Body of pancreas (tissue), 4 donors: ENCODE data around the gene HEXIM1. TPM values are rescaled to one million over a fixed set of nuclear protein-coding genes. Genes with fewer than 3 reads are reported as not detected.
A peak's percentile ranks its signal among the peaks of the same experiment; 100 is the strongest.

Source experiments
- ATAC-seq: fragments of 150-250 bp; one replicate; pipeline ENCODE4 v1.9.1; 2016
- DNase-seq, 4 donors: peaks; one replicate each; pipeline ENCODE4 v3.0.0-alpha.2; 2019
- H3K27ac ChIP-seq, 4 donors: fragments of 200-600 bp; sonication (generic); 1 replicate in 3 of 4; 2 replicates in 1 of 4; pipeline versions ENCODE4 v1.5.1 to v1.6.1; 2016 to 2019; ENCODE audit warnings: mild to moderate bottlenecking in 1 of 4, mixed read lengths in 1 of 4, moderate library complexity in 1 of 4
- H3K27me3 ChIP-seq, 2 donors: fragments of 200-600 bp; sonication (generic); one replicate each; pipeline ENCODE4 v1.6.0; 2016; ENCODE audit warnings: mild to moderate bottlenecking in 1 of 2
- H3K36me3 ChIP-seq, 2 donors: fragments of 200-600 bp; sonication (generic); replicated peaks in 1 of 2; 2 replicates each; pipeline ENCODE4 v1.5.1; 2016; ENCODE audit warnings: low read depth in 2 of 2; ENCODE audit not compliant: insufficient read depth in 1 of 2
- H3K4me1 ChIP-seq: fragments of 200-600 bp; sonication (generic); one replicate; pipeline ENCODE4 v1.6.0; 2016
- H3K4me3 ChIP-seq, 2 donors: fragments of 200-600 bp; sonication (generic); 1 replicate in 1 of 2; 2 replicates in 1 of 2; pipeline ENCODE4 v1.5.1; 2016 to 2019
- H3K9me3 ChIP-seq, 3 donors: fragments of 200-600 bp; sonication (generic); 1 replicate in 2 of 3; 2 replicates in 1 of 3; pipeline ENCODE4 v1.5.1; 2016
- CTCF ChIP-seq, 7 experiments: fragments of 450-650 bp in 4 of 7; fragments of 200-600 bp in 3 of 7; sonication (generic) in 3 of 7; IDR thresholded peaks; one replicate each; pipeline ENCODE4 v1.5.1; 2016 to 2019; ENCODE audit warnings: antibody characterized with exemption in 7 of 7
- POLR2A ChIP-seq, 3 donors: fragments of 450-650 bp; IDR thresholded peaks; one replicate each; pipeline ENCODE4 v1.6.1; 2016; ENCODE audit warnings: antibody characterized with exemption in 3 of 3, mild to moderate bottlenecking in 2 of 3
- WGBS, 2 donors: methylation state at CpG; one replicate each; pipeline ENCODE4 v1.1.5; 2017; 5-methylcytosine and 5-hydroxymethylcytosine counted together
- intact Hi-C: fragments of 100-400 bp; cut with DNase I; formaldehyde crosslinking; loops from one replicate; pipeline ENCODE4 v1.15.1; 2023
- total RNA-seq, 2 donors: library from RNA; depleted of rRNA; stranded (reverse); fragments of >200 nt; gene quantifications; one replicate each; pipeline ENCODE4 v1.1.0, GENCODE V29; 2016

Gene HEXIM1
- total RNA-seq, 2 donors from 2014 or later, result 13.8 to 15.3 TPM

GRCh38 chr17:45150911-45151809, 2.9 kb downstream of the HEXIM1 start:
- H3K4me3 ChIP-seq, result no peak overlapping the region
- WGBS, 2 donors, result 17 to 18% methylated on average over 8 of the region's 8 CpGs
- peaks cover 48% of the 10 kb centered on the region for H3K4me1 ChIP-seq
- H3K27ac ChIP-seq, result peak overlapping the region; percentile 29 to 93 (median 70)
- TF ChIP-seq POLR2A (IDR thresholded peaks at IDR 0.05) (no peak), CTCF (IDR thresholded peaks at IDR 0.05) (no peak)
- H3K9me3 ChIP-seq, result no peaks in the 10 kb centered on the region
- no peaks in the 10 kb centered on the region for H3K36me3 ChIP-seq
- DNase-seq, result no peak
- no peaks in the 10 kb centered on the region for H3K27me3 ChIP-seq
- no peak for ATAC-seq
- intact Hi-C loops, result no loop called here

GRCh38 chr17:45155029-45155428, 6.8 kb downstream of the HEXIM1 start:
- Histone ChIP-seq H3K4me3 (no peak overlapping the region), H3K9me3 (no peaks in the 10 kb centered on the region), H3K36me3 (no peaks in the 10 kb centered on the region), H3K27me3 (no peaks in the 10 kb centered on the region), H3K4me1 (peaks cover 67% of the 10 kb centered on the region), H3K27ac (peak overlapping the region in 1 of 4 donors; percentile 2)
- intact Hi-C loops, result no loop called here
- 93 to 95% methylated on average over 4 of the region's 4 CpGs for WGBS, 2 donors
- TF ChIP-seq POLR2A (IDR thresholded peaks at IDR 0.05), result no peak
- no peak for TF ChIP-seq CTCF (IDR thresholded peaks at IDR 0.05)
- ATAC-seq, result no peak
- DNase-seq, result no peak

DNA sequence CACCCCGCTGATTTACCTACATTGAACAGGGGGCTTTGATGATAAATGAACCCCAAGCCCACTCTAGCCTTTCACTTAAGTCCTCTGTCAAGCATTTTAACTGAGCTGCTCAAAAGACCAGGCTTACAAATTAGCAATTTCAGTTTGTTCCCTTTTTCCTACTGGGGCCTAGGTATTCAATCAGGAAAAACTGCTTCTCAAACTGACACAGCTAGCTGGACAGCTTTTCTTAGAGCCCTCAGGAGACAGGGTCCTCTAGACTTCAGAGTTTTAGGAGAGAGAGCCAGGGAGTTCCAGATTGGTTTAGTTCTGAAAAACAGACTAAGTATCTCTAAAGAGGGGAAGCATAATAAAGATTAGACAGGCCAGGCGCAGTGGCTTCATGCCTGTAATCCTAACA, 7.2 kb downstream of the HEXIM1 start:
- peak overlapping the region in 1 of 4 donors; percentile 2 for H3K27ac ChIP-seq

DNA sequence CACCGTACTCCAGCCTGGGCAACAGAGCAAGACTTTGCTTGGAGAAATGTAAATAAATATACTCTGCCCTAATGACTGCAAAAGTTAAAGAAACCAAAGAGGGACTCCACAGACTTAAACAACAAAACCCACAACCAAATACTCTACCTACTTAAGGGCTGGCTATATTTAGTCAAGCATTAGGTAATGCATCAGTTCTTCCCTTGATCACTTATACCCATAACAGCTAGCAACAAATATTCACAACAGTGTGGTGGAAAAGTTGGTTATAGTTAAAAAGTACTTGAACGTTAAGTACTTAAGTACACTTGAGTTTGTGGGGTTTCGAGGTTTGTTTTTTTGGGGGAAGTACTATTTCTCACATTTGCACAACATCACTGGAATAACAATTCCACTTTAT, 8.0 kb downstream of the HEXIM1 start:
- DNase-seq (no peak), ATAC-seq (no peak)
- Histone ChIP-seq H3K36me3 (no peaks in the 10 kb centered on the region), H3K27ac (no peak overlapping the region), H3K4me3 (no peak overlapping the region), H3K9me3 (no peaks in the 10 kb centered on the region), H3K4me1 (peaks cover 61% of the 10 kb centered on the region), H3K27me3 (no peaks in the 10 kb centered on the region)
- intact Hi-C loops, result no loop called here
- WGBS, 2 donors, result 88 to 97% methylated on average over 3 of the region's 3 CpGs
- TF ChIP-seq POLR2A (IDR thresholded peaks at IDR 0.05) (no peak), CTCF (IDR thresholded peaks at IDR 0.05) (no peak)

More for the DNA sequence above, 7.2 kb downstream of the HEXIM1 start:
- Histone ChIP-seq H3K9me3 (no peaks in the 10 kb centered on the region), H3K4me1 (peaks cover 68% of the 10 kb centered on the region), H3K27me3 (no peaks in the 10 kb centered on the region), H3K4me3 (no peak overlapping the region), H3K36me3 (no peaks in the 10 kb centered on the region)
- 95% methylated on average over 1 to 2 of the region's 2 CpGs for WGBS, 2 donors
- intact Hi-C loops, result no loop called here
- no peak for TF ChIP-seq POLR2A (IDR thresholded peaks at IDR 0.05)
- TF ChIP-seq CTCF (IDR thresholded peaks at IDR 0.05), result no peak
- DNase-seq, result no peak
- ATAC-seq, result no peak
